T-helper 2 cell treated with Interferon-gamma antibody and Interleukin-4, amounts not matched to agents 5 μg/mL and 100 μg/mL, for 36 hours (primary cell): ENCODE measurements around the gene TPST1.

Experiments used
- DNase-seq: peaks from one replicate; pipeline ENCODE4 v3.0.0; 2021; ENCODE audit warnings: low spot score
- H3K27ac Mint-ChIP-seq: one replicate; pipeline ENCODE4 v1.8.0; 2021; ENCODE audit warnings: mild to moderate bottlenecking, mixed read lengths
- H3K27me3 Mint-ChIP-seq: one replicate; pipeline ENCODE4 v1.8.0; 2021; ENCODE audit warnings: low read depth, mixed read lengths
- H3K36me3 Mint-ChIP-seq: one replicate; pipeline ENCODE4 v1.8.0; 2021; ENCODE audit warnings: low read depth, mixed read lengths
- H3K4me1 Mint-ChIP-seq: one replicate; pipeline ENCODE4 v1.8.0; 2021; ENCODE audit warnings: low read depth, mixed read lengths
- H3K4me3 Mint-ChIP-seq: one replicate; pipeline ENCODE4 v1.8.0; 2022; ENCODE audit warnings: mild to moderate bottlenecking, moderate library complexity, mixed read lengths
- H3K9me3 Mint-ChIP-seq: one replicate; pipeline ENCODE4 v1.8.0; 2021; ENCODE audit warnings: mixed read lengths

The TPST1 gene

GRCh38 chr7:66267249-66267648 lies 62.1 kb downstream of the TPST1 start:
- no peaks in the 10 kb centered on the region for H3K4me1 Mint-ChIP-seq
- H3K27ac Mint-ChIP-seq: no peak overlapping the region
- no peak overlapping the region for H3K4me3 Mint-ChIP-seq
- no peaks in the 10 kb centered on the region for H3K36me3 Mint-ChIP-seq
- no peak for DNase-seq
- no peaks in the 10 kb centered on the region for H3K27me3 Mint-ChIP-seq
- H3K9me3 Mint-ChIP-seq: peaks cover 36% of the 10 kb centered on the region

DNA sequence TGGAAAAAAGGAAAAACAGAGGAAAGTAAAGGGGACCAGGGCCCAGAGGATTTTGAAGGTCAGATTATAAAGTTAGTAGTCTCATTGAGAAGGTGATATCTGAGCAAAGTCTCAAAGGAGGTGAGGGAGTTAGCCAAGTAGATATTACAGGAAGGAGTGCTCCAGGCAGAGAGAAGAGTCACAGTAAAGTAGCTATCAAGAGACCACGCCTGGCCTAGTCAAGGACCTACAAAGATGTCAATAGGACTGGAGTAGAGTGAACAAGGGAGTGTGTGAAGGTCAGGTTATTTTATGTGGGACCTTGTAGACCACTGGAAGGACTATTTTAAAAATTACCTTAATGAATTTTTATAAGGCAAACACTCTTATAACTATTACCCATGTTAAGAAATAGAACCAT lies 64.8 kb downstream of the TPST1 start:
- Mint-ChIP-seq H3K36me3 (no peaks in the 10 kb centered on the region), H3K27ac (no peak overlapping the region), H3K9me3 (peaks cover 24% of the 10 kb centered on the region), H3K4me3 (no peak overlapping the region), H3K27me3 (no peaks in the 10 kb centered on the region), H3K4me1 (no peaks in the 10 kb centered on the region)
- no peak for DNase-seq

DNA sequence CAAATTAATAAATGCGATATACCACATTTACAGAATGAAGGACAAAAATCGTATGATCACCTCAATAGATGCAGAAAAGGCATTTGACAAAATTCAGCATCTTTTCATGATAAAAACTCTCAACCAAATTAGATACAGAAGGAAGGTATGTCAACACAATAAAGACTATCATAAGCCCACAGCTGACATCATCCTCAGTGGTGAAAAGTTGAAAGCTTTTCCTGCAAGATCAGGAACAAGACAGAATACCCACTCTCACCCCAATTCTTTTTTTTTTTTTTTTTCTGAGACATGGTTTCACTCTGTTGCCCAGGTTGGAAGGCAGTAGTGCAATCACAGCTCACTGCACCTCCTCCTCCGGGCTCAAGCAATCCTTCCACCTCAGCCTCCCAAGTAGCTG lies 67.2 kb downstream of the TPST1 start:
- Mint-ChIP-seq H3K4me1 (no peaks in the 10 kb centered on the region), H3K4me3 (no peak overlapping the region), H3K9me3 (peaks cover 5% of the 10 kb centered on the region), H3K27me3 (no peaks in the 10 kb centered on the region), H3K36me3 (no peaks in the 10 kb centered on the region), H3K27ac (no peak overlapping the region)
- DNase-seq: no peak

GRCh38 chr7:66276363-66276762 lies 71.2 kb downstream of the TPST1 start:
- H3K27me3 Mint-ChIP-seq: no peaks in the 10 kb centered on the region
- H3K4me3 Mint-ChIP-seq: no peak overlapping the region
- H3K27ac Mint-ChIP-seq: no peak overlapping the region
- peaks cover 2% of the 10 kb centered on the region for H3K9me3 Mint-ChIP-seq
- H3K36me3 Mint-ChIP-seq: no peaks in the 10 kb centered on the region
- H3K4me1 Mint-ChIP-seq: no peaks in the 10 kb centered on the region
- no peak for DNase-seq

DNA sequence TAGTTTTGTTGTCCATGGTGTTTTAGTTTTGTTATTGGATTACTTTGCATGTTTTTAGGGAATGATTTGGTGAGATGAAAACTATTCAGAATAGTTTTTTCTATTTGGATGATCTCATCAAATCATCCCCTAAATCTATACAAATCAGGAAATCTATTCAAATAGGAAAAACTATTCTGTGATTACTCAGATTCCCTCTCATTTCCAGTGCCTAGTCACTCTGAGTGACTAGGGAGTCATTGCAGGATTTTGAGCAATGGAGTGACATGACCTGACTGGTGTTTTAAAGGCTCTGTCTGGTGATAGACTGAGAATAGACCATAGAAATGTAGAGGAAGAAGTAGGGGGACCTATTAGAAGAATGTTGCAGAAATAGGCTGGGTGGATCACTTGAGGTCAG lies 72.4 kb downstream of the TPST1 start:
- Mint-ChIP-seq H3K4me3 (no peak overlapping the region), H3K4me1 (no peaks in the 10 kb centered on the region), H3K9me3 (no peaks in the 10 kb centered on the region), H3K27ac (no peak overlapping the region), H3K27me3 (no peaks in the 10 kb centered on the region), H3K36me3 (no peaks in the 10 kb centered on the region)
- DNase-seq: no peak

GRCh38 chr7:66279912-66280311 lies 74.8 kb downstream of the TPST1 start:
- H3K4me1 Mint-ChIP-seq: no peaks in the 10 kb centered on the region
- no peaks in the 10 kb centered on the region for H3K27me3 Mint-ChIP-seq
- H3K9me3 Mint-ChIP-seq: no peaks in the 10 kb centered on the region
- no peaks in the 10 kb centered on the region for H3K36me3 Mint-ChIP-seq
- no peak overlapping the region for H3K27ac Mint-ChIP-seq
- no peak overlapping the region for H3K4me3 Mint-ChIP-seq
- DNase-seq: no peak

DNA sequence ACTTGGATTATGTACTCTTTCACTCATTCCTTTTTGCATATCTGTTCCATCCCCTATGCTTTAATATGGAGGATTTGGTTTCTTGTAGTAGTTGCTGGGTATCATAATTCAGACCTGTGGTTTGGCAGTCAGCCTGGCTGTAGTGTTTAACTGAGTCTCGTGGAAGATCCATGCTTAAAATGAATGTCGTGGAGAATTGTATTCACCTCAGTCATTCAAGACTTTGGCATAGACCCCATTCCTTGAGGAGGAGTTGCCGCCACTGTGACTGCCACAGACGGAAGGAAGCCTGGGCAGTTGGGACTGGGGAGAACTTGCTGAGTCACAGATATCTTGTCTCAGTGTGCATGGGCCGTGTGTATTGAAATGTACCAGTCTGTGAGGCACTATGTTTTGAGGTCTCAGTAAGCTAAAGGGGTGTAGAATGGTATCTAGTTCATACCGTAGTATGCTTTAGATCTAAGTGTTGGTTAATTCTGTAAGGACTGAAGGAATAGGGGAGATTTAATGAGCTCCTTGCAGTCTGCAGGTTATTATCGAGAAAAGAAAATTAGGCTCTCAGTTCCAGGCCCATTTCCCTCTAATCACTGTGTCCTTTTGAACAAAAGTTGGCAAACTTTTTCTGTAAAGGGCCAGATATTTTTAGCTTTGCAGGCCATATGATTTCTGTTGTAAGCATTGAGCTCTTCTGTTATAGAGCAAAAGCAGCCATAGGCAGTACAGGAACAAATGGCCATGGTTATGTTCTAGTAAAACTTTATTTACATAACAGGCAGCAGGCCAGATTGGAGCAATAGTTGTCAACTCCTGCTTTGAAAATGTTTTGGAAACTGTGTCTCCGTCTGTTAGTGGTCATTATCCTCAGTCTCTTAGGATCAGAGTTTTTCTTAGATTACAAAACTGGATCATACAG lies 76.8 kb downstream of the TPST1 start:
- H3K9me3 Mint-ChIP-seq: no peaks in the 10 kb centered on the region
- H3K27me3 Mint-ChIP-seq: no peaks in the 10 kb centered on the region
- no peak overlapping the region for H3K27ac Mint-ChIP-seq
- H3K4me1 Mint-ChIP-seq: no peaks in the 10 kb centered on the region
- DNase-seq: no peak
- H3K36me3 Mint-ChIP-seq: no peaks in the 10 kb centered on the region
- H3K4me3 Mint-ChIP-seq: no peak overlapping the region

- Mint-ChIP-seq H3K27me3 (no peaks in the 10 kb centered on the region), H3K9me3 (no peaks in the 10 kb centered on the region), H3K36me3 (no peaks in the 10 kb centered on the region), H3K4me1 (no peaks in the 10 kb centered on the region), H3K4me3 (no peak overlapping the region), H3K27ac (no peak overlapping the region)
- no peak for DNase-seq
Measured at GRCh38 chr7:66282591-66282935, 77.4 kb downstream of the TPST1 start.

DNA sequence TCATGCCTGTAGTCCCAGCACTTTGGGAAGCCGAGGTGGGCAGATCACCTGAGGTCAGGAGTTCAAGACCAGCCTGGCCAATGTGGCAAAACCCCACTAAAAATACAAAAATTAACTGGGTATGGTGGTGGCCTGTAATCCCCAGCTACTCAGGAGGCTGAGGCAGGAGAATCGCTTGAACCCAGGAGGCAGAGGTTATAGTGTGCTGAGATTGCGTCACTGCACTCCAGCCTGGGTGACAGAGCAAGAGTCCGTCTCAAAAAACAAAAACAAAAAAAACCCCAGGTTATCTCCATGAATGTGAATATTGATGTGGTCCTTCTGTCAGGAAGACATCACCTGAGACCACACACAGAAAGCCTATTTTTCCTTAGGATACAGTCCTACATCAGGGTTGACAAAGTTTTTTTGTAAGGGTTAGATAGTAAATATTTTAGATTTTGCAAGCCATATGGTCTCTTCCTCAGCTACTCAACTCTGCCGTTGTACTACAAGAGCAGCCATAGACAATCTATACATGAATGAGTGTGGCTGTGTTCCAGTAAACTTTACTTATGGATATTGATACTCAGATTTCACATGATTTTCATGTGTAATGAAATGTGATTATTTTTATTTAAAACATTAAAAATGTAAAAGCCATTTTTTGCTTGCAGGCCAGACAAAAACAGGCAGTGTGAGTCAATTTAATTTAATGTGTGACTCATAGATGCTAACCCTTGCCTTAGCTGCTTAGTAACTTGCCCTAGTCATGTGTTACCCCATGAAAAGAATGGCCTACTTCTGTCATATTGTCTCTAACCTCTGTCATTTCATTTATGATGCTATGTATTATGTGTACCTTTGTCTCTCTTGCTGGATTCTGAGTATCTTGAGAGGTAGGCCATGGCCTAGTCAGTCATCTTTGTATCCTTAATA lies 78.1 kb downstream of the TPST1 start:
- H3K27me3 Mint-ChIP-seq: no peaks in the 10 kb centered on the region
- H3K27ac Mint-ChIP-seq: no peak overlapping the region
- no peaks in the 10 kb centered on the region for H3K4me1 Mint-ChIP-seq
- H3K9me3 Mint-ChIP-seq: no peaks in the 10 kb centered on the region
- H3K36me3 Mint-ChIP-seq: no peaks in the 10 kb centered on the region
- DNase-seq: no peak
- H3K4me3 Mint-ChIP-seq: no peak overlapping the region

DNA sequence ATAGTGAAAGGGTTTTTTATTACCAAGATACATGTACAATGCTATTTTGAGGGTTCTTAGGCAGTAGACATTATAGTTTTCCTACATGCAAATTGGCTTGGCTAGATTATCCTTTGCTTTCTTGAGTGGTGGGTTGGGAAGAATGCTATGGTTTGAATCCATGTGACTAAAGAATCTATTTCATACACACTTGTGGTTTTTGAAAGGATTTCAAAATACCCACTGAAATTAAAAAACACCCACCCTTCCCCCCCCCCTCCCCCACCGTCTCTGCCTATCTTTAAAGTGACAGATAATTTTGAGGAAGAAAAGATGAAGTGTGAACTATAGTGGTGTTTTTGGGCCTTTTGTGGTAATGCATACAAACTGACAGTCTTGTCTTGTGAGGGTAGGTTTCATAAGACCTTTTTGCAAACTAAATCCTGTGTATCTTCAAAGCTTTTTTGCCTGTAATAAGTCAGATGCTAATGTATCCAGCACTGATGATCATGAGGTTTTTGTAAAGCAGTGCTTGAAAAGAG lies 90.9 kb downstream of the TPST1 start:
- Mint-ChIP-seq H3K27ac (no peak overlapping the region), H3K27me3 (no peaks in the 10 kb centered on the region), H3K36me3 (no peaks in the 10 kb centered on the region), H3K4me1 (no peaks in the 10 kb centered on the region), H3K9me3 (peaks cover 14% of the 10 kb centered on the region), H3K4me3 (no peak overlapping the region)
- DNase-seq: no peak

GRCh38 chr7:66296557-66296956 lies 91.4 kb downstream of the TPST1 start:
- H3K9me3 Mint-ChIP-seq: peaks cover 14% of the 10 kb centered on the region
- no peaks in the 10 kb centered on the region for H3K27me3 Mint-ChIP-seq
- no peaks in the 10 kb centered on the region for H3K36me3 Mint-ChIP-seq
- H3K4me3 Mint-ChIP-seq: no peak overlapping the region
- no peak for DNase-seq
- no peaks in the 10 kb centered on the region for H3K4me1 Mint-ChIP-seq
- no peak overlapping the region for H3K27ac Mint-ChIP-seq

GRCh38 chr7:66297579-66297978 lies 92.4 kb downstream of the TPST1 start:
- Mint-ChIP-seq H3K9me3 (peaks cover 14% of the 10 kb centered on the region), H3K4me1 (no peaks in the 10 kb centered on the region), H3K27me3 (no peaks in the 10 kb centered on the region), H3K36me3 (no peaks in the 10 kb centered on the region), H3K4me3 (no peak overlapping the region), H3K27ac (no peak overlapping the region)
- DNase-seq: no peak

- Mint-ChIP-seq H3K4me1 (no peaks in the 10 kb centered on the region), H3K27ac (no peak overlapping the region), H3K36me3 (no peaks in the 10 kb centered on the region), H3K4me3 (no peak overlapping the region), H3K27me3 (no peaks in the 10 kb centered on the region), H3K9me3 (peaks cover 14% of the 10 kb centered on the region)
- no peak for DNase-seq
Measured at GRCh38 chr7:66301249-66301648, 96.1 kb downstream of the TPST1 start.

DNA sequence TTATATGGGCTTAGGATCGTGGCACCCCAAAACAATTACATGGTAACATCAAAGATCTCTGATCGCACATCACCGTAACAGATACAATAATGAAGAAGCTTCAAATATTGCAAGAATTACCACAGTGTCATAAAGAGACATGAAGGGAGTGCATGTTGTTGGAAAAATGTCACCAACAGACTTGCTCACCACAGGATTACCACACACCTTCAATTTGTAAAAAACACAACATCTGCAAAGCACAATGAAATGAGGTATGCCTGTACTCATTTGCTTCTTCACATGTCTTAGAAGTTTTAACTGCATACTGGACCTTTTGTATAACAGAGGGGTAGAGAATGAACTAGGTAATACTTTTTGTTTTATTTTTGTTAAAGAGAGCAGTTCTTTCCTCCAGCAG lies 96.6 kb downstream of the TPST1 start:
- DNase-seq: no peak
- Mint-ChIP-seq H3K36me3 (no peaks in the 10 kb centered on the region), H3K27ac (no peak overlapping the region), H3K4me3 (no peak overlapping the region), H3K27me3 (no peaks in the 10 kb centered on the region), H3K9me3 (peaks cover 14% of the 10 kb centered on the region), H3K4me1 (no peaks in the 10 kb centered on the region)
